T-helper 1 cell treated with Interleukin-12 subunit alpha and Interleukin-12 subunit beta and Interleukin-4 antibody, amounts not matched to agents 30 ng/mL and 1 ng/mL, for 36 hours (primary cell): ENCODE data around the gene MRPL33. TPM values are rescaled to one million over a fixed set of nuclear protein-coding genes. Genes with fewer than 3 reads are reported as not detected.

ENCODE experiments used
- intact Hi-C: fragments of 100-400 bp; cut with micrococcal nuclease; formaldehyde crosslinking; loops from one replicate; pipeline ENCODE4 v1.15.1; 2024
- total RNA-seq: library from RNA; stranded (reverse); gene quantifications from 2 replicates; pipeline ENCODE4 v1.2.3, GENCODE V29; 2022

The MRPL33 gene
- total RNA-seq, 1 donor from 2014 or later: 33.4 TPM

DNA sequence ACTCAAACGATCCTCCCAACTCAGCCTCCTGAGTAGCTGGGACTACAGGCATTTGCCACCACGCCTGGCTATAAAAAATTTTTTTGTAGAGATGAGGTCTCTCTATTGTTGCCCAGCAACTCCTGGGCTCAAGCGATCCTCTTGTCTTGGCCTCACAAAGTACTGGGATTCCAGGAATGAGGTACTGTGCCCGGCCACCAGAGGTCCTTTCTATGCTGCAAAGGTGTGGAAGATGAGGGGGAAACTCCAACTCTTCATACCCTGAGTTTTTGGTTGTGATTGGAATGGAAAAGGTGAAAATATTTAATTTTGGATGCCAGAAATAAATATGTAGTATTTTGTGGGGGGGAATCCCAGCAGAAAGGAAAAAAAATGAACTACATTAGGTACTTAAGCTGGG is 36.0 kb downstream of the MRPL33 start:
- intact Hi-C loops: no loop called here

DNA sequence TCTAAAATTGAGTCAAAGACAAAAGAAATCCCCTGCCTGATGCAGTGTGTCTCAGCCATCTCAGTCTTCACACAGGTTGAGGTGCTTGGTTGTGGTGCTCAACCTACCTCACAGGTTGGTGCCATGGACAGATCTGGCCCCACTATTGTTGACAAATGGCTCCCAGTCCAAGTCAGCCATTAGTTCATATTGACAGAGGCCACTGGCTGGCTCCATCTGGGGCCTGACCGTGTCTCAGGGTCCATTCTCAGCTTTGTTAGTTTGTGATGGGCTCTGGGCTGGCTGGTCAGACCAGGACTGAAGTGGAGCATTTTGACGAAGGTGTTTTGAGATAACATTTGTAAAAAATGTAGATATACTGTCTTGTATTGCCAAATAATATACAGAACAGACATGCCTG is 36.9 kb downstream of the MRPL33 start:
- intact Hi-C loops: no loop called here

DNA sequence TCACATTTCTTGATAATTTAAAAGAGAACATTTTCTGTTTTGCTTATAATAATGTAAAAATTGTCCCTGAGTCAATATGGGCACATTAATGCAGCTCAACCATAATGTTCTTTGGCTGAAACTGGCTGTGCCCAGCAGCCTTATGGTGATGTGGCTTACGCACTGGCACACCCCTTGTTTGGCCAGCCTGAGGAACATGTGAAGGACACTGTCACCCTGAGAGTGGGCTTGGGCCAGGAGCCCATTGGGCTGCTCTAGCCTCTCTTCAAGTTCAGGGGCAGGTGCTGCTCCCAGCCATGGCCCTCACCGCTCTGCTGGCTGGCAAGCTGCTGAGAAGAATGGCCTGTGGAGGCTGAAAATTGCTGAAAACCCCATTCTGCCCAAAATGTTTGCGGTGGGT is 37.5 kb downstream of the MRPL33 start:
- intact Hi-C loops: no loop called here

DNA sequence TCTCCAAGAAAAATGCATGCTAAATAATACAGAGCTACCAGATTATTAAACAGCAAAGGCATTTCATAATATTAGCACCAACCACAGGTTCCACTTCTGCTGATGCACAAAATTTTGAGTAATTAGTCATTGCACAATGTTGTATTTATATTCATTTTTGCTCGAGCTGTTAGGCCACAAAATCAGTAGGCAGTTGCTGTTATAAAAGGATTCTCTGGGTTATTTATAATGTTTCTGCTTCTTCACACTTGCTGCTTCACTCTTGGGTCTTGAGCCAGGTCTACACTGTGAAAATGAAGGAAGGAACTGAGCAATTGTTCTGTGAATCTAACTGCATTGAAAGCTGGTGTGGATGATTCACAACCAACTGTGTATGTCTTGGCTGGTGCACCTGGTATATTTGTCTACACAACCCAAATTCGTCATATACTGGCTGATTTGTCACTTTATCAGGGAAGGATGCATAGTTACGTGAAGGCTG is 38.3 kb downstream of the MRPL33 start:
- intact Hi-C loops: no loop called here

DNA sequence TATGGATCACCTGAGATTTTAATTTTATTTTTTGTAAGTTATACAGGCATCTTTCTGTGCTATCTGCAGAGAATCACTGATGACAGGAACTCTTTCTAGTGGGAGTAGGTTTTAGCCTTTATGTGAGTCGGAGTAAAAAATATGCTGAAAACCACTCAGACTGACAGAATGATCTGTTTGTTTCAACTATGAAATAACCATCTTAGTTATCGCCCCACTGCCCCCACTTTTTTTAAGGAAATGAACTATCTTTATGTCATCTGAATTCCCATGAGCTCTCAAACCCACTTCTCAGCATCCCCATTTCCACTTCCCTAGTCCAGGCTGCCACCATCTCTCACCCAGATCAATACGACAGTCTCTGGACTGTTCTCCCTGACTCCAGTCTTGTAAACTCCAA is 38.9 kb downstream of the MRPL33 start:
- intact Hi-C loops: no loop called here

DNA sequence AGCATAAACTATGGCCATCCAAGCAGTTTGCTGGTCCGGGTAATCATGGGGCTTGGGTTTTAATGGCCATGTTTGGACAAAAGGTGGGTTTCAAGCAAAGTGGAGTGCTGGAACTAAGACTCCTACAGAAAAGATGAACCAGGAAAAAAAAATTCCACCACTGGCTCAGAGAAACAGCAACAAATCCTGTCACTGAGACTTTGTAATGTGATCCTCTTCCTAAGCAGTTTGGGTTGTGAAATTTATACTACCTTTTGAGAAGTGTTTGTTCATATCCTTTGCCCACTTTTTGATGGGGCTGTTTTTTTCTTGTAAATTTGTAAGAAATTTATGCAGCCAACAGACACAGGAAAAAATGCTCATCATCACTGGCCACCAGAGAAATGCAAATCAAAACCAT is 40.2 kb downstream of the MRPL33 start:
- intact Hi-C loops: no loop called here

DNA sequence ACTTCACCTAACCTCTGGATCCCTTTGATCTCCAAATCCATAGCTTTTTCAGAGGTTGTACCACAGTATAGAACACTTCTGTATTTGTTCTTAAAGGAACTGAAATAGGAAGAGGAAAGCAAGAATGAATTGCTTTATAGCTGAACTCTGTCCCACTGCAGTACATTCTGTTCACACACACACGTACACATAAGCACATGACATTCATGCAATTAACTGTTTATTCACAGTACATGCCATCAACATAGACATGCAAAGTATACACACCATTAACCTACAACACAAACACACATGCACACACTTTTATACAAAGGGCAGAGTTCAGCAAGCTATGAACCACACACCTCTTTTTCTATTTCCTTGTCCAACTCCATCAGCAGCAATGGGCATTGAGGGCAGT is 43.2 kb downstream of the MRPL33 start:
- intact Hi-C loops: no loop called here

DNA sequence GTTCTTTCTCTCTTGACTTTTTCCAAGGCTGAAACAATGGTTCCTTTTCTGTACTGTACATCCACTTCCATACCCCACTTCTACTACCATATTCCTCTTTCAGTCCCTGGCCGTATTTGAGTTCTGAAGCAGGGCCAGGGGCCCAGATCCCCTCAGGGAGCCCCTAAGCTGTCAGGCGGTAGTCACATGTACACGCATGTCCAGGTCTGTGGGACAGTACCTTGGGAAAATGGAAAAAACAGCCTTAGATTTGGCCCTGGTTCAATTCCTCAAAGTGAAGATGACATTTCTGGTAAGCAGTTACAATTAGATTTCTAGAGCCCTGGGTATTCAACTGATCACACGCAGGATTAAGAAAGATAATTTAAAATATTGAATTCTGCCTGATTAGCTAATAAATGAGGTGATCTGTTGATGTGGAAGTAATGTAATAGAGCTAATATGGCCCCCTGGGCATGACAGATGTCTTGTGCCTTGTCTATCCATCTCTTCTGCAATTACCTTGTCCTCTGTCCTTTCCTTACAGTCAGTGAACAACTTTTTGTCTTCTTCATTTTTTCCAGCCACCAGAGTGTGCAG is 44.4 kb downstream of the MRPL33 start:
- intact Hi-C loops: no loop called here

DNA sequence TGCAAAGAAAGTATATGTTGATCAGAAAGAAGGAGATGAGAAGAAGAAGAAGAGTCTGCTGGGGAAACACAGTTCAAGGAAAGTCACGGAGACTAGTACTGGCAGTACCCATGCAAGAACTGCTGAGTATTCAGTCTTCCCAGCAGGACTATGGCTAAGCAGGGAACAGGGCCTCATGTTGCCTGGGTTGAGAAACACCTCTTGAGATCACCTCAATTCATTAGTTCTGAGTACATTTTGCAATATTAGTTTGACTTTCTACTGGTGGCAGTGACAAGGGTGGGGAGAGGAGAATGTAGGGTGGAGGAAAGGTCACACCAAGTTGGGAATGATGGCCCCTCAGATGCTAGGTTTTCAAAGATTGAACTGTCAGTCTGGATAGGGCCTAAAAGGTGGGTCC is 50.5 kb downstream of the MRPL33 start:
- intact Hi-C loops: no loop called here

DNA sequence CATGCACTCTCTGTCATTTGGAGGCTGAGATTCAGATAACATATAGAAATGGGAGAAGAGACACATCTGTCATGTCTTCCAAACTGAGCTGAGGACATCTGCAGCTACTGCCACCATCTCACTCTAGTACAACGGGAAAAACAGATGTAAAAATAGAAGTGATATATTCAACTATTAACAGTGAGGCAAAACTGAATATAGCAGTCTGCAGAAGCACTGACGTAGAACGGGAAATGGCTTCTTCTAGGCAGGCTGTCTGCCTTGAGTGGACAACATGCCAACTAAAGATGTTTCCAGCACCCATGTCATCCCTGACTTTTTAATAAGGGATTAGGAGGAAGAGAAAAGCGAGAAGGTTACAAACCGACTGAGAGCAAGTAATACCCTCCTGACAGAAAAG is 51.6 kb downstream of the MRPL33 start:
- intact Hi-C loops: no loop called here

DNA sequence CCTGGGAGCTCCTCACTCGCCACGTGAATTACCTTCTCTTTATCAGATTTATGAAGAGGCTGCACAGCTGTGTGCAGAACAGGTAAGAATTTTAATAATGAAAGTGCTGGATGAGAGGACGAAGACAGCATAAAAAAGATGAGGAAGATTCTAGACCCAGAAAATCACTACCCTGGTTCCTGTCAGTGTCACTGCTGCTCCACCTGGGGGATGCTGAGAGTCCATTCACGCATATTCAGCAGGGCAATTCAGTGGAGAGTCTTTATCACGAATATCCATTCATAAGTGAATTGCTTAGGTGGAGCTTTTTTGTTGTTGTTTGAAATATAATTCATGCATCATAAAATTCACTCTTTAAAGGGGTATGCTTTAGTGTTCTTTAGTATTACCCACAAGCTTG is 52.0 kb downstream of the MRPL33 start:
- intact Hi-C loops: no loop called here

DNA sequence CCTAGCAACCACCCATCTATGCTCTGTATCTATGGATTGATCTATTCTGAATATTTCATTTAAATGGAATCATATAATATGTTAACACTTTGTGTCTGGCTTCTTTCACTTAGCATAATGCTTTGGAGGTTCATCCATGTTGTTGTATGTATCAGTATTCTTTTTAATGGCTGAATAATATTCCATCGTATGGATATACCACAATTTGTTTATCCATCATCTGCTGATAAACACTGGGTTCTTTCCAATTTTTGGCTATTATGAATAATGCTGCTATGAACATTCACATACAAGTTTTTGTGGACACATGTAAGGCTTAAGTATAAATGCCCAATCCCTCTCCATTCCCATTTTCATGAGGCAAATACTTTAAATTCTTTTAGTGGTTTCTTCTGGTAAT is 52.9 kb downstream of the MRPL33 start:
- intact Hi-C loops: no loop called here

DNA sequence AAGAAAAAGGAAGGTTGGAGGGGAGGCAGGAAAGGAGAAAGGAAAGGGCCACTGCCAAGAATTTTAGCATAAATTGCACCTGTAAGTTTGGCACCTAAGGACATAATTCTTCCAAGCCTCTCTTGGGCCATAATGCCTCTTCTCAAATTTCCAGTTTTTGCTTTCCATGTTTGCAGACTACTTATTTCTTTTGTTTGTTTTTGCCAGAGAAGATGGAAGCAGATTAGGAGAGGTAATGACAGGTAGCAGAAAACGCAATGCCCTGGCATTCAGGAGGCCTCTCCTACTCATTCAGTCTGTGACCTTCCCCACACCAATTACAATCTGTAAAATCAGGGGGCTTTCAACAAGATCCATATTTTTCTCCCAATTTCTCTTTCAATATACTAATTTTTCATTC is 56.8 kb downstream of the MRPL33 start:
- intact Hi-C loops: no loop called here

Other genes with a start within 250 kb of the MRPL33 start
- gene ZNF512, start 188.7 kb upstream of the MRPL33 start, total RNA-seq: 36.8 and 39.1 TPM in 2 replicates
- 1.0 and 2.2 TPM in 2 replicates for gene CCDC121, start 142.7 kb upstream of the MRPL33 start, total RNA-seq
- 46.4 and 49.9 TPM in 2 replicates for gene GPN1, start 142.7 kb upstream of the MRPL33 start, total RNA-seq
- gene SUPT7L, start 108.1 kb upstream of the MRPL33 start, total RNA-seq: 38.6 and 39.6 TPM in 2 replicates
- 28.6 and 30.1 TPM in 2 replicates for gene SLC4A1AP, start 107.8 kb upstream of the MRPL33 start, total RNA-seq
- 1.1 and 1.6 TPM in 2 replicates for gene RBKS, start 118.7 kb downstream of the MRPL33 start, total RNA-seq
- 40.8 and 42.6 TPM in 2 replicates for gene BABAM2, start 119.0 kb downstream of the MRPL33 start, total RNA-seq